Uterus (tissue), 4 donors: Measurements from ENCODE around the gene ADCY2. TPM values are rescaled to one million over a fixed set of nuclear protein-coding genes. Genes with fewer than 3 reads are reported as not detected.

ENCODE experiments used
- DNase-seq, 2 donors: peaks; one replicate each; pipeline ENCODE4 v3.0.0-alpha.2; 2019 to 2020
- H3K27ac ChIP-seq, 2 donors: fragments of 200-600 bp; sonication (generic); 1 replicate in 1 of 2; 2 replicates in 1 of 2; pipeline ENCODE4 v1.5.1; 2016 to 2018
- H3K27me3 ChIP-seq, 2 donors: fragments of 200-600 bp; sonication (generic); one replicate each; pipeline ENCODE4 v1.5.1; 2018 to 2019; ENCODE audit warnings: control low read depth in 1 of 2
- H3K36me3 ChIP-seq, 2 donors: fragments of 200-600 bp; sonication (generic); one replicate each; pipeline ENCODE4 v1.5.1; 2019; ENCODE audit warnings: control low read depth in 1 of 2
- H3K4me1 ChIP-seq, 2 donors: fragments of 200-600 bp; sonication (generic); one replicate each; pipeline ENCODE4 v1.5.1; 2018 to 2019; ENCODE audit warnings: control low read depth in 1 of 2
- H3K4me3 ChIP-seq, 2 donors: fragments of 200-600 bp; sonication (generic); 1 replicate in 1 of 2; 2 replicates in 1 of 2; pipeline ENCODE4 v1.5.1; 2018 to 2019; ENCODE audit warnings: mild to moderate bottlenecking in 1 of 2
- H3K9me3 ChIP-seq, 2 donors: fragments of 200-600 bp; sonication (generic); one replicate each; pipeline ENCODE4 v1.5.1; 2019; ENCODE audit warnings: control low read depth in 1 of 2
- POLR2A ChIP-seq, 2 donors: fragments of 450-650 bp; IDR thresholded peaks; one replicate each; pipeline ENCODE4 v1.6.1; 2016; ENCODE audit warnings: antibody characterized with exemption in 2 of 2, mild to moderate bottlenecking in 1 of 2, moderate library complexity in 1 of 2
- intact Hi-C: fragments of 100-400 bp; cut with DNase I; formaldehyde crosslinking; loops from one replicate; pipeline ENCODE4 v1.15.1; 2023; ENCODE audit warnings: low total_unique reads
- total RNA-seq, 4 donors: library from RNA; depleted of rRNA in 3 of 4; stranded (reverse); fragments of >200 nt in 3 of 4; gene quantifications; one replicate each; pipeline versions ENCODE4 v1.1.0 to v1.2.4, GENCODE V29; 2014 to 2023
- TF ChIP-seq, protein P1 (sequence below), 4 experiments: fragments of 200-600 bp in 2 of 4; fragments of 450-650 bp in 2 of 4; sonication (generic) in 2 of 4; IDR thresholded peaks; one replicate each; pipeline ENCODE4 v1.5.1; 2016 to 2019; ENCODE audit warnings: antibody characterized with exemption in 4 of 4, mild to moderate bottlenecking in 2 of 4, moderate library complexity in 1 of 4
- donor health status: DM: yes; HTN: yes; CAD: no.

ADCY2 gene
- total RNA-seq, 4 donors from 2014 or later, result 3.8 to 25.3 (median 4.5) TPM

GRCh38 chr5:7364226-7364875 is 31.6 kb upstream of the ADCY2 start:
- no peak for TF ChIP-seq POLR2A (IDR thresholded peaks at IDR 0.05)
- TF ChIP-seq, protein P1, sequence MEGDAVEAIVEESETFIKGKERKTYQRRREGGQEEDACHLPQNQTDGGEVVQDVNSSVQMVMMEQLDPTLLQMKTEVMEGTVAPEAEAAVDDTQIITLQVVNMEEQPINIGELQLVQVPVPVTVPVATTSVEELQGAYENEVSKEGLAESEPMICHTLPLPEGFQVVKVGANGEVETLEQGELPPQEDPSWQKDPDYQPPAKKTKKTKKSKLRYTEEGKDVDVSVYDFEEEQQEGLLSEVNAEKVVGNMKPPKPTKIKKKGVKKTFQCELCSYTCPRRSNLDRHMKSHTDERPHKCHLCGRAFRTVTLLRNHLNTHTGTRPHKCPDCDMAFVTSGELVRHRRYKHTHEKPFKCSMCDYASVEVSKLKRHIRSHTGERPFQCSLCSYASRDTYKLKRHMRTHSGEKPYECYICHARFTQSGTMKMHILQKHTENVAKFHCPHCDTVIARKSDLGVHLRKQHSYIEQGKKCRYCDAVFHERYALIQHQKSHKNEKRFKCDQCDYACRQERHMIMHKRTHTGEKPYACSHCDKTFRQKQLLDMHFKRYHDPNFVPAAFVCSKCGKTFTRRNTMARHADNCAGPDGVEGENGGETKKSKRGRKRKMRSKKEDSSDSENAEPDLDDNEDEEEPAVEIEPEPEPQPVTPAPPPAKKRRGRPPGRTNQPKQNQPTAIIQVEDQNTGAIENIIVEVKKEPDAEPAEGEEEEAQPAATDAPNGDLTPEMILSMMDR (IDR thresholded peaks at IDR 0.05), result no peak
- H3K4me3 ChIP-seq, result no peak overlapping the region
- H3K9me3 ChIP-seq, result no peaks in the 10 kb centered on the region
- no peak overlapping the region for H3K27ac ChIP-seq
- no peaks in the 10 kb centered on the region for H3K4me1 ChIP-seq
- no peaks in the 10 kb centered on the region for H3K27me3 ChIP-seq
- no peak for DNase-seq
- H3K36me3 ChIP-seq, result no peaks in the 10 kb centered on the region
- intact Hi-C loops, result no loop called here

- DNase-seq, result no peak
- Histone ChIP-seq H3K27me3 (no peaks in the 10 kb centered on the region), H3K4me3 (no peak overlapping the region), H3K27ac (no peak overlapping the region), H3K4me1 (no peaks in the 10 kb centered on the region), H3K36me3 (no peaks in the 10 kb centered on the region), H3K9me3 (no peaks in the 10 kb centered on the region)
- TF ChIP-seq, protein P1 (IDR thresholded peaks at IDR 0.05), result no peak
- TF ChIP-seq POLR2A (IDR thresholded peaks at IDR 0.05), result no peak
- intact Hi-C loops, result no loop called here
Observed at GRCh38 chr5:7367780-7368179, 28.2 kb upstream of the ADCY2 start.

GRCh38 chr5:7372399-7372798 is 23.5 kb upstream of the ADCY2 start:
- intact Hi-C loops, result no loop called here
- H3K4me3 ChIP-seq, result no peak overlapping the region
- H3K4me1 ChIP-seq, result no peaks in the 10 kb centered on the region
- TF ChIP-seq, protein P1 (IDR thresholded peaks at IDR 0.05), result no peak
- TF ChIP-seq POLR2A (IDR thresholded peaks at IDR 0.05), result no peak
- no peaks in the 10 kb centered on the region for H3K36me3 ChIP-seq
- H3K27me3 ChIP-seq, result no peaks in the 10 kb centered on the region
- no peaks in the 10 kb centered on the region for H3K9me3 ChIP-seq
- no peak for DNase-seq
- H3K27ac ChIP-seq, result no peak overlapping the region

DNA sequence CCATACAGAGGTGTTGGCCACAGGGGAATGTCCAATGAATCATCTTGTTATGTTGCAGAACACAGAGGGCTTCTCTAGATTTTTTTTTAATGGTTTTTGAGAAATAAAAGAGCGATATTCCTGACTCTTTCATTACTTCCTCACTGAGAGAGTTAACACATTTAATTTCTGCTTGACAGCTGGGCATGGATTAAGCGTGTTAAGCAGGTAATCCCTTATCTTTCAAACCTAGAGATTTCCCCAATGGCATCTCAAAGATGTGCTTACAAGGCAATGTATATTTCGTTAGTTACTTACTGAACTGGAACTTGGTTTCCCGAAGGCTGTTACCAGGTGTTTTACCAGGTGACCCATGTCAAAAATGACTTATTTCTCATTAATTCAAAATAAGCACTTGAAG is 21.8 kb upstream of the ADCY2 start:
- Histone ChIP-seq H3K9me3 (no peaks in the 10 kb centered on the region), H3K27ac (no peak overlapping the region), H3K36me3 (no peaks in the 10 kb centered on the region), H3K27me3 (no peaks in the 10 kb centered on the region), H3K4me3 (no peak overlapping the region), H3K4me1 (no peaks in the 10 kb centered on the region)
- intact Hi-C loops, result no loop called here
- TF ChIP-seq, protein P1 (IDR thresholded peaks at IDR 0.05), result no peak
- no peak for TF ChIP-seq POLR2A (IDR thresholded peaks at IDR 0.05)
- no peak for DNase-seq

DNA sequence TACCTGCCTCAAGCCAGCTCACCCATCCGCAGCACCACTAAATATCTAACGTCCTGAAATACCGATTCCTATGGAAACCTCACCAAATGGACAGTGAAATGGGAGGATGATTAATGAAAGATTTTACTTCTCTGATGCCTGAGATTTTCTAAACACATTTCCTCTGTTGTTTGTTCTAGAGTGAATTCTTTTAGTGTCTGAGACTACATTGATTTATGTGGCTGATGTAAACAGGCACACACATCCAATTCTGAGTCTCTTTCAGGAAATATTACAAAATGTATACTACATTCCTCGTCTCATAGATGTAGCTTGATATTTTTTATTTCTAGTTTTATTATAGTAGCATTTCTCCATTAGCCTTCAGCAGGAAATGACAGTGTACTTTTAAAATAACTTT is 20.5 kb upstream of the ADCY2 start:
- no peak for DNase-seq
- Histone ChIP-seq H3K36me3 (no peaks in the 10 kb centered on the region), H3K4me1 (no peaks in the 10 kb centered on the region), H3K27me3 (no peaks in the 10 kb centered on the region), H3K27ac (no peak overlapping the region), H3K4me3 (no peak overlapping the region), H3K9me3 (no peaks in the 10 kb centered on the region)
- intact Hi-C loops, result no loop called here
- no peak for TF ChIP-seq POLR2A (IDR thresholded peaks at IDR 0.05)

- no peak overlapping the region for H3K4me3 ChIP-seq
- H3K4me1 ChIP-seq, result no peaks in the 10 kb centered on the region
- no peaks in the 10 kb centered on the region for H3K9me3 ChIP-seq
- peaks cover 0 to 5% of the 10 kb centered on the region in 2 donors for H3K27me3 ChIP-seq
- no peak overlapping the region for H3K27ac ChIP-seq
- intact Hi-C loops, result no loop called here
- no peak for DNase-seq
- TF ChIP-seq, protein P1 (IDR thresholded peaks at IDR 0.05), result no peak
- TF ChIP-seq POLR2A (IDR thresholded peaks at IDR 0.05), result no peak
- H3K36me3 ChIP-seq, result no peaks in the 10 kb centered on the region
Observed at GRCh38 chr5:7376871-7377270, 19.1 kb upstream of the ADCY2 start.
